ENCODE measurements around the gene RNU1-4.
"Not testable (repeated sequence)": the region's sequence is repeated elsewhere in the genome, so short reads cannot be mapped to it uniquely, and the experiment has no call there.

DNA sequence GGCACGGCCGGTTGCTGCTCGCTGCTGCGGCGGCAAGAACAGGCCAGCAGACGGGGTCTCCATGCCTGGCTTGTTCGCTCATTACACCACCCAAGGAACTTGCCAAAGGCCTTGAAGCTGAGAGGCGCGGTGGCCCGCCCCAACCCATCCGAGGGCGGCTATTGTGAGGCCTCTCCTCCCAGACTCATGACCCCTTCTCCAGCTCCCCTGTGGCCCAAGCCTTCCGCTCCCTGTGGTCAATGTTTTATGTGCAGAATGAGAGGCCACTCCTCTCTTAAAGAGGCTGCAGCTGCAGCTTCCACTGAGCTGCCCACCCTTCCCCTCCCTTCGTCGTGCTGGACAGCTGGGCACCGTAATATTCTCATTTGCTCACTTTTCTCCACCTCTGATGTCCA, 46.0 kb upstream of the RNU1-4 start:
- not testable (repeated sequence) for TF ChIP-seq POLR2AphosphoS5 (IDR thresholded peaks at IDR 0.05; ENCODE audit: insufficient read depth, low read depth, low read length); JUN (IDR thresholded peaks at IDR 0.05; ENCODE audit: borderline replicate concordance, insufficient read depth, insufficient read length, low read depth); GATA2 (IDR thresholded peaks at IDR 0.05; ENCODE audit: insufficient read depth, insufficient read length, low read depth, low read length); EZH2 (IDR thresholded peaks at IDR 0.05; ENCODE audit: borderline replicate concordance, low read depth, low read length, severe bottlenecking)
- TF ChIP-seq, protein P1, sequence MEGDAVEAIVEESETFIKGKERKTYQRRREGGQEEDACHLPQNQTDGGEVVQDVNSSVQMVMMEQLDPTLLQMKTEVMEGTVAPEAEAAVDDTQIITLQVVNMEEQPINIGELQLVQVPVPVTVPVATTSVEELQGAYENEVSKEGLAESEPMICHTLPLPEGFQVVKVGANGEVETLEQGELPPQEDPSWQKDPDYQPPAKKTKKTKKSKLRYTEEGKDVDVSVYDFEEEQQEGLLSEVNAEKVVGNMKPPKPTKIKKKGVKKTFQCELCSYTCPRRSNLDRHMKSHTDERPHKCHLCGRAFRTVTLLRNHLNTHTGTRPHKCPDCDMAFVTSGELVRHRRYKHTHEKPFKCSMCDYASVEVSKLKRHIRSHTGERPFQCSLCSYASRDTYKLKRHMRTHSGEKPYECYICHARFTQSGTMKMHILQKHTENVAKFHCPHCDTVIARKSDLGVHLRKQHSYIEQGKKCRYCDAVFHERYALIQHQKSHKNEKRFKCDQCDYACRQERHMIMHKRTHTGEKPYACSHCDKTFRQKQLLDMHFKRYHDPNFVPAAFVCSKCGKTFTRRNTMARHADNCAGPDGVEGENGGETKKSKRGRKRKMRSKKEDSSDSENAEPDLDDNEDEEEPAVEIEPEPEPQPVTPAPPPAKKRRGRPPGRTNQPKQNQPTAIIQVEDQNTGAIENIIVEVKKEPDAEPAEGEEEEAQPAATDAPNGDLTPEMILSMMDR (IDR thresholded peaks at IDR 0.05; ENCODE audit: extremely low read depth in 1 of 2, insufficient read depth in 1 of 2, low read depth in 1 of 2, low read length in 2 of 2) = not testable (repeated sequence)
- TF ChIP-seq, protein P2, sequence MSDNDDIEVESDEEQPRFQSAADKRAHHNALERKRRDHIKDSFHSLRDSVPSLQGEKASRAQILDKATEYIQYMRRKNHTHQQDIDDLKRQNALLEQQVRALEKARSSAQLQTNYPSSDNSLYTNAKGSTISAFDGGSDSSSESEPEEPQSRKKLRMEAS (IDR thresholded peaks at IDR 0.05; ENCODE audit: insufficient read depth, insufficient read length) = not testable (repeated sequence)
